GM10248 (cell line): ENCODE data around the gene DOCK11.

ENCODE experiments used
- CTCF ChIA-PET: fragments of 300-600 bp; sonication (Branson Sonifier 250); formaldehyde crosslinking; extraction: SDS; loops from one replicate; lab custom pipeline; 2021; ENCODE audit warnings: antibody characterized with exemption; lab: Yijun Ruan, JAX
- POLR2A ChIA-PET: fragments of 350-650 bp; sonication (Branson Sonifier 250); formaldehyde crosslinking; extraction: SDS; loops from one replicate; lab custom pipeline; 2020; ENCODE audit warnings: antibody characterized with exemption; lab: Yijun Ruan, JAX
- DNase-seq: peaks from one replicate; pipeline ENCODE4 v3.0.0; 2012; ENCODE audit errors: extremely low spot score
- CTCF ChIP-seq: IDR thresholded peaks from 2 replicates; pipeline ENCODE4 v1.5.1; 2012; ENCODE audit warnings: mild to moderate bottlenecking, low read depth; ENCODE audit errors: extremely low read depth, missing control alignments, control extremely low read depth

DOCK11 gene

DNA sequence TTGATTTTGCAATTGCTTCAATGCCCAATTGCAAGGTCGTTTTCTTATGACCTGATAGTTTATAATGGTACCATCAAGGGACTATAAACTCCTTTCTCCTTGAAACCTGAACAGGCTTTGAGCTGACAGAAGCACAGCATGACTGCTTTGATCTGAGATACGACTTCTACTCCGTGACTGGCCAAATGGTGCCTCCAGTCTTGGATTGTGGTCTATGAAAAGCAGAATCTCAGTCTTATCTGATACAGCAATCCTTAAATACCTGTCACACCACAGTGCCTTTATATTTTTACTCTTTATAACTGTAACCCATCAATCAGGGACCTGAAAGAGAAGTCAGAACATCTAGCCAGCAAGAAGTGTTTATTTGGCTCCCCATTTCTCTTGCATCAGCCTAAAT lies 93.1 kb downstream of the DOCK11 start:
- TF ChIP-seq CTCF, result no peak
- ChIA-PET CTCF (no interaction called here), POLR2A (no interaction called here)
- DNase-seq, result no peak

DNA sequence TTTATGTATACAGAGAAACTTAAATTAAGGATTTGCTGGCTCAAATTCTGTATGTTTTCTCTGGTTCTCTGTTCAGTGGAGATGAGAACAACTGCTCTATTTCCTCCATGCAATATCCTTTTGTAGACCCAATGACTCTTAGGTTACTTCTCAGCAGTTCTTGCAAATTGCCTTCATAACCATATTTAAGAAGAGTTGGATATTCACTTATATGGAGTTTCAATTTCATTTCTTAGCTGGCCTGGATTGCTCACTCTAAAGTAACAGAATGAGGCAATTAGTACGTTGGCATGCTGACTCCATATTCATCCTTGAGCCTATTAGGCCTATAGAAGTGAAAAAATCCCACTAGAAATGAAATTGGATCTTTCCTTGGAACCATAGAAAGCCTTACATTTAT lies 93.6 kb downstream of the DOCK11 start:
- ChIA-PET CTCF (interaction anchor here (1.8 kb wide), 1 partner anchor 13 kb away, joined by 12 read pairs; no protein-coding TSS in a partner anchor), POLR2A (no interaction called here)

GRCh38 chrX:118593407-118593806 lies 97.8 kb downstream of the DOCK11 start:
- no peak for TF ChIP-seq CTCF
- ChIA-PET POLR2A (no interaction called here), CTCF (interaction anchor here (1.2 kb wide), 1 partner anchor 8 kb away, joined by 4 read pairs; no protein-coding TSS in a partner anchor)
- no peak for DNase-seq

More for the DNA sequence above, 93.6 kb downstream of the DOCK11 start:
- no peak for TF ChIP-seq CTCF
- no peak for DNase-seq

- CTCF ChIA-PET, result no interaction called here
- TF ChIP-seq CTCF, result no peak
- no peak for DNase-seq
- POLR2A ChIA-PET, result no interaction called here
Observed at GRCh38 chrX:118594697-118595420, 99.2 kb downstream of the DOCK11 start.

DNA sequence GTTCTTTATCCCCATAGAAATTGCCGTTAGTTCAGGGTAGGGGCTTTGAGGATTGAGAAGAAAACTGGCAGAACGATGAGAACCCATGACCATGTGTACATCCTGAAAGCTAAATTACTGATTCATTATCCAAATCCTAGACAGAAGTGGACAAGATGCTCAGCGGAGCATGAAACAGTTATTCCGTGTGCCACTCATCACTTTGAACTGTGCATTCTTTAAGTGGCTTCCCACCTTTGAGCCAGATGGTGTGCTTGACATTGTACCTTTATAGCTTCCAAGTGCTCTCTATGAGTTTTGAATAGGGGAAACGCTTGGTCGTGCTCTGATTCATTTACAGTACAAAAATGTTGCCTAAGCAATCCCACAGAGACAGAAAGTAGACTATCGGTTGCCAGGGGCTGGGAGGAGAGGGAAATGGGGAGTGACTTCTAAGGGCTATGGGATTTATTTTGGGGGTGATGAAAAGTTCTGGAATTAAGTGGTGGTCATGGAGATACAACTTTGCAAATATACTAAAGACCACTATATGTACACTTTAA lies 100.0 kb downstream of the DOCK11 start:
- TF ChIP-seq CTCF, result no peak

GRCh38 chrX:118596390-118596789 lies 100.8 kb downstream of the DOCK11 start:
- DNase-seq, result no peak
- POLR2A ChIA-PET, result no interaction called here
- TF ChIP-seq CTCF, result no peak
- CTCF ChIA-PET, result no interaction called here

More for the DNA sequence above, 100.0 kb downstream of the DOCK11 start:
- DNase-seq, result no peak
- ChIA-PET POLR2A (no interaction called here), CTCF (no interaction called here)
